Stimulated activated CD4-positive, alpha-beta T cell treated with anti-CD3 and anti-CD28 coated beads, Interleukin-12 subunit alpha, Interleukin-12 subunit beta, amount 100 ng/mL, for 48 hours (primary cell): Measurements from ENCODE around the gene MACROD1.

Experiments
- DNase-seq, 3 donors: peaks; one replicate each; pipeline ENCODE4 v3.0.0-alpha.2; 2020; ENCODE audit warnings: low read depth in 2 of 3, low spot score in 1 of 3

MACROD1 gene

DNA sequence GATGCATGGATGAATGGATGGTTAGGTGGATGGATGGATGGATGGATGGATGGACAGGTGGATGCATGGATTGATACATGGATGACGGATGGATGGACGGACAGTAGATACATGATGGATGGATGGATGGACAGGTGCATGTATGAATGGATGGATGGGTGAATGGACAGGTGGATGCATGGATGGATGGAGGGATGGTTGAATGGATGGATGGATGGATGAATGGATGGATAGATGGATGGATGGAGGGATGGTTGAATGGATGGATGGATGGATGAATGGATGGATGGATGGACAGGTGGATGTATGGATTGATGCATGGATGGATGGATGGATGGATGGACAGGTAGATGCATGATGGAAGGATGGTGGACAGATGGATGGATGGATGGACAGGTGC lies 51.7 kb downstream of the MACROD1 start:
- no peak for DNase-seq

DNA sequence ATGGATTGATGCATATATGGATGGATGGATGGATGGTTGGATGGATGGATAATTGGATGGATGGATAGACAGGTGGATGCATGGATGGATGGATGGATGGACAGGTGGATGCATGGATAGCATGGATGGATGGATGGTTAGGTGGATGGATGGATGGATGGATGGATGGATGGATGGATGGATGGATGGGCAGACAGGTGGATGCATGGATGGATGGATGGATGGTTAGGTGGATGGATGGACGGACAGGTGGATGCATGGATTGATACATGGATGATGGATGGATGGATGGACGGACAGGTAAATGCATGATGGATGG lies 52.5 kb downstream of the MACROD1 start:
- DNase-seq: no peak

DNA sequence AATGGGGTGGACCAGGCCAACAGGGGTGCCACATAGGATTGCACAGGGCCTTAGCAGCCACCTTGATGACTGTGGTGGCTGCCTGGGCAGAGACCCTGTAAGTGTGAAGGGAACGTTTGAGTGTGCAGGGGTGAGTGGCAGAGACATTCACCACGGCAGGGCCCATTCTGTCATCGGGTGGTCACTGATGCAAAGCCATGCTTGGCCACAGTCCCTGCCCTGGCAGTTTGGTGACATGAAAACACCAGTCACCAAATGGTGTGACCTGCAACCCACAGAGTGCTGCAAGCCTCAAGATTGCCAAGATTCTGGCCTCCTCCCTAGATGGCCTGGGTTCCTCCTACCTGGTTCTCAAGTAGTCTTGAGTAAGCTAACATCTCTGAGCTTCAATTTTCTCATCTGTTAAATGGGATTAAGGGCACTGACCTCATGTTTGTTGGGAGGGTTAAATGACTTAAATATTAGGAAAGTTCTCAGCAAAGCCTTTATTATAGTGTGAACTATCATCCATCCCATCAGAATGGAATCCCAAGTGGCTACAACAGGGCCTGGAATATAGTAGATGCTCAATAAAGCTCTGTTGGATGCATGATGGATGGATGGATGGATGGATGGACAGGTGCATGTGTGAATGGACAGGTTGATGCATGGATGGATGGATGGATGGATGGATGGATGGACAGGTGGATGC lies 53.0 kb downstream of the MACROD1 start:
- no peak for DNase-seq

DNA sequence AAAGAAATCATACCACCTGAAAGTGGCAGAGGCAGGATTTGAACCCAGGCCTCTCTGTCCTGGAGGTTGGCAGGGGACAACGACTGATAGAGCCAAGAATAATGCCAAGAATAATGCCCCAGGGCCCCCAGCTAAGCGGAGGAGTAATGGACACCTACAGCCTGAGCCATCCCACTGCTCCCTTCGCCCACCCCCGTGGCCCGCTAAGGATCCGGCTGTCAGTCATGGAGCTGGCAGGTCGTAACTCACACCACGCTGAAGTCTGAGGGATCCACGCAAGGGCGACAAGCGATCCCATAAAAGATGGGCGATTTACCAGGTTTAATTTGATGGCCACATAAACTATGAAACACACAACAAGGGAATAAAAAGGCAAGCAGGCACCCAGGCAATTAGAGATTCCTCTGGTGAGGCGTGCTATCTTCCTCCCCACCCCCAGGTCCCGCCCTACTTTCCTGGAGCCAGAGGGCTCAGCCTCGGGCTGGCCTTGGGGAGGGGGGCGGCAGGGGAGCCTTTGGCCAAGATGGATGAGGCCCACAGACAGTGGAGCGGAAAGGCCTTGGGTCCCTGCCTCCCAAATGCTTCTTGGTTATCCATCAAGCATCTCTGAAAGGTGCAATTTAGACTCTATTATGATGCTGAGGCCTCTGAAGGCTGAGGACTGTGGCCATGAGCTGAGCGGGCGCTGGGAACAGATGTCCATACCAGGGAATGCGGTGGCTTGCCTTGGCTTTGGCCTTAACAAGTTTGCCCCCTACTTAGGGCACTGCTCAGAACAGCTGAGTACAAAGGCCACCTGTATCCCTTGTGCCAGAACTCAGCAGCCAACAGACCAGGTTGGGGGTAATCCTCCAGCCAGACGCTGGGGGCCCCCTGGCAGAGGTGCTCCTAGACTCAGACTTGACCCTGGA lies 55.2 kb downstream of the MACROD1 start:
- no peak for DNase-seq

DNA sequence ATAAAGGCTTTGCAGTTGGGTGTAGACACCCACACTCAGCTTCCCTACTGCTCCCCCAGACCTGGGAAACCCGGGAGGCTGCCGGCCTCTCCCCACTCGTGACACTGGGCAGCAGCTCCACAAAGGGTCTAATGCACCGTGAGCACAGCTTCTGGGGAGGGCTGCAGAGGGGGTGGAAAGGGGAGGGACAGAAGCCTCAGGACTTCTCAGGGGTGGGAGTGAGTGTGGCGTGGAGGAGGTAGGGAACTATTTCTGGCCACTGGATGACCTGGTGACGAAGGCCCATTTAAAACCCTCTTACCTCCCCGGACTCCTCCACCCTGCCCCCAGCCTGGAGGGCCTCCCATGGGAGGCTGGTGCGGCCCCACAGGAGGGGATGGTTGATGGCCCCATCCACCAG lies 56.6 kb downstream of the MACROD1 start:
- DNase-seq: no peak

DNA sequence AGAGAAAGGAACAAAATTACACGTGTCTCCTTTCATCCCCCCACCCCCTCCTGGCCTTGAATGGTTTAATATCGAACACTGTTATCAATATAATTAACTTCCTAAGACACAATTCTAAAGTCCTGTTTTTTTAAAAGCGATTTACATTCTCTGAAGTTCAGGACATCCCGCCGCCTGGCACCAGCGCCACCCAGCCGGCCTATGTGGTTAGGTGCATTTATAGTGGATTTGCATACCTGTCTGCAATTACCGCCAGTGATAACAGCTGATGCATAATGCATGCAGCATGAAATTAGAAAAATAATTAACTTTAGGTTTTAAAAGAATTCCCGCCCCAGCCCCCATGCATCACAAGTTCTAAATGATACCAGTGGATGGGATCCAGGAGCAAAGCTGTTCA lies 58.6 kb downstream of the MACROD1 start:
- no peak for DNase-seq

DNA sequence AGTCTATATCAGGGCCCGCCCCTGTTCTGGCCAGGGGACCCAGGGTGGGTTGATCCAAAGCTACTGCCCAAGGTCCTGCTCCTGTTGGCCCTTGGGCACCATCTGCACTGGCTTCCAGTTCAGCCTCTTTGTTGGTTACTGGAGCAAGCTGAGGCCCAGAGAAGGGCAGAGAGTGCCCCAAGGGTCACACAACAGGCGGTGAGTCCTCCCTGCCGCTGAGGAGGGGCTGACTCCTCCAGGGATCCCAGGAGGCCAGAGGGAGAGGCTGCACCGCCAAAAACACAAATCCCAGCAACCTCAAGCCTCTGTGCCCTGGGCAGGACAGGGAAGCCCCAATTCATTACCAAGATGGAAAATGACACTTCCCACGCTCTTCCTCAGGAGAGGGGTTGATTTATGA lies 61.3 kb downstream of the MACROD1 start:
- no peak for DNase-seq

DNA sequence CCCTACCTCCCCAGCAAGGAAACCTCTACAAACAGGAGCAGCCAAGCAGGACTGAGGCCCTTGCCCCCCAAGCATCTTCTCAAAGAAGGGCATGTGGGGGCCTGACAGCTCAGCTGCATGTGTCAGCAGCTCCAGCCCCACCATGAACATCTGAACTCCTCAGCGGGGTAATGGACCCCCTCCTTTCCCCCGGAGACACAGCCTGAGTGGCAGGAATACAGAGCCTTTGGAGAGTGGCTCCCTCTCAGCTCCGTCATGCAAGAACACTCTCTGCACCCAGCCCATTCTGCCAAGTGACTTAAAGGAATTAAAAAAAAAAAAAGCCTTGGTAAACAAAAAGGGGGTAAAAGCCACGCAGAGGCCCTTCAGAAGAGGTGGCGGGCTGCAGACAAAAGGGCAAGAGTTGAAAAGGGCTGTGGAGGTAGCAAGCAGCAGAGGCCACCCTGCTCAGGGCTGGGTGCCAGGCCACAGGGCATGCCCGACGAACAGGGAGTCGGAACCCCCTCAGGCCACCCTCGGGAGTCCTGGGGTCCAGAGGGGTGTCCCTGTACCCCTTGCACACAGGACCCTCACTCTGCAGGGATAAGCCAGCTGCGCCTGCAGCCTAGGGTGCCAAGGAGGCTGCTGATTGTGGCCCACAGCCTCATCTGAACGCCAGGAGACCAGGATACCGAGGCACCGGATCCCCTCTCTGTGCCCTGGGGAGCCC lies 62.5 kb downstream of the MACROD1 start:
- DNase-seq: no peak

DNA sequence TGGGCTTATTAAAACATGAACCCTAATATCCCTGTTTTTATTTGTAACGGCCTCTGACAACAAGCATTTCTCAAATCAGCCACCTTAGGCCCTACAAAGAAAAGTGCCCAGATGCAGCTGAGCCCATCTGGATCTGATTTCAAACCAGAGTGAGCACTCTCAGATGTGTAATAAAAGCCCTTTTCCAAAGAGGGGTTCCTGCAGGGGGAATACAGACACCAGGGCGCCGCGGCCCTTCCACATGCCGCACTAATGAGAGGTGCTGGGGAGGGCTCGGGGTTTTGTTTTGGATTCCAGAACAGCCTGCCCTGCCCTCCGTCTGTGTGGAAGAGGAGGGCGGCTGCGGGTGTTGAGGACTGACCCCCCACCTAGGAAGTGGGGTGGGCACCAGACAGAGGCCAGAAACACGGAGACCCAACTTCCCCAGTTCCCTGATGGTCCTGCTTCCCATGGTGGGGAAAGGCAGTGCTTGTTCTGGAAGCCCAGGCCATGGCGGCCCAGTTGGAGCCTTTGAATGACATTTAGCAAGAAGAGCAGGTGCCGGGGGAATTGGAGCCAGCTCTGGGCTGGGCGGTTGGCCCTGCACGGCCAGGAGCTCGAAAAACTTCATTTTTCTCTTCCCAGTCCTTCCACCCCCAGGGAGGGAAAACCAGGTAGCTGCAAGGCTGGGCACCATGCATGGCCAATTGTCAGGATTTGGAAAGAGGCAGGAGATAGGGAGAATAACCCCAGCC lies 63.7 kb downstream of the MACROD1 start:
- no peak for DNase-seq

DNA sequence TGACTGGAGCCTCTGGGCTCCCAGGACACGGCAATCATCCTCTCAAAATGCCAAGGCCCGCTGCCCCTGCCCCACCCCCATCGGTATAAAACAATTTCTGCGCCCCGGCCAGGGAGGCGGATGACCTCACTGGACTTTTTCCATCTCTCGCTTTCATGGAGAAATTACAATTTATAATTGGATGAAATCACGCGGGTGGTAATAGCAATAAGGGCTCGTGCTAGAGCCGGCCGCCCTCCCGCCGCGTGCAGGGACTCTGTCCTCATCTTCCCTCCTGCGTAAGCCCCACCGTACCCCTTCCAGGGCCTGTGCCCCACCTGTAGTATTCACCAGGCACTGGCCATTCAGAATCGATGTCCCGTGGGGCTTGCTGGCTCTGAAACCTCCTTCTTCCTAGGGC lies 64.5 kb downstream of the MACROD1 start:
- no peak for DNase-seq

DNA sequence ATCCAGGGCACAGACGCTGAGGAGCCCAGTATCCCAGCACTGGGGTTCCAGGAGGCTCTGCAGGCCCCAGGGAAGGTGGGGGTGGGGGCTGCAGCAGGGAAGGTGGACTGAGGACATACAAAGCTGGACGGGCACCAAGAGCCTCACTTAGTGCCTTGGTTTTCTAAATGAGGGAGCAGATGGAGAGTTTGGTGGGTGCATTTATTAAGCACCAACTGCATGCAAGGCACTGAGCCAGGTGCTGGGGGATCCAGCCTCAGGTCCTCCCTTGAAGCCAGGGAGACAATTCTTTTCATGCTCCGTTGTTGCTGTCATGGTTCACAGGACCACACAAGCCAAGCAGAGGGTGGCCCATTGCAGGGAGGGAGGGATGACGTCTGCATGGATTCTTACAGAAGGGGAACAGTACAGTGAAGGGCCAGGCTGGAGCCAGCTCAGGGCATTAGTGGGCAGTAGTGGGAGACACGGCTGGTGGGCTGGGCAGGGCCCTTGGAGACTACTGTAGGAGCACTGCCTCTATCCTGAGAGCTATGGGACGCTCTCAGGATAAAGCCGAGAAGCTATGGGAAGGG lies 65.0 kb downstream of the MACROD1 start:
- no peak for DNase-seq

DNA sequence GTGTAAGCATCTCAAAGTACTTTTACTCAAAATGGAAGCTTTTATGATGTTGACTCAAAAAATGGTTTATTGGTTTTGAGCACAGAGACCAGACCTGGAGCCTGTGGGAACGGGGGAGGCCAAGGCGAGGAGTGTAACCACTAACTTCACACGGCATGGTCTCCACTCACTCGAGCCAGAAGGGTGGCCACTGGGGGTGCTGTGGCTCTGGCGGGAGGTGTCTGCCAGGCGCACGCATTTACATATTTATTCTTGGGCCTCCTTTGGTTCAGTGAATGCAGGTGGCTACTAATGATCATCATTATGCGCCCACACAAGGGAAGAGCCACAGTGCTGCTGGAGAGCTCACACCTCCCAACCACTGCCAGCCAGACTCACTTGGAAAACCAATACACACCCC lies 65.6 kb downstream of the MACROD1 start:
- DNase-seq: no peak

DNA sequence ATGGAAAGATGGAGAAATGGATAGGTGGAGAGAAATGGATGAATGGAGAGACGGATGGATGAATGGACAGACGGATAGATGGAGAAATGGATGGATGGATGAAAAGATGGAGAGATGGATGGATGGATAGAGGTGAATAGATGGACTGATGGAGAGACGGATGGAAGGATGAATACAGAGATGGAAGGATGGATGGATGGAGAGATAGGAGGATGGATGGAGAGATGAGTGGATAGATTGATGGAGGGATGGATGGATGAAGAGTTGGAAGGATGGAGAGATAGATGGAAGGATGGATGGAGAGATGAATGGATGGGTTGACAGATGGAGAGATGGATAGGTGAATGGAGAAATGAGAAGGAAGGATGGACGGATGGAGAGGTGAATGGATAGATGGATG lies 66.5 kb downstream of the MACROD1 start:
- no peak for DNase-seq

DNA sequence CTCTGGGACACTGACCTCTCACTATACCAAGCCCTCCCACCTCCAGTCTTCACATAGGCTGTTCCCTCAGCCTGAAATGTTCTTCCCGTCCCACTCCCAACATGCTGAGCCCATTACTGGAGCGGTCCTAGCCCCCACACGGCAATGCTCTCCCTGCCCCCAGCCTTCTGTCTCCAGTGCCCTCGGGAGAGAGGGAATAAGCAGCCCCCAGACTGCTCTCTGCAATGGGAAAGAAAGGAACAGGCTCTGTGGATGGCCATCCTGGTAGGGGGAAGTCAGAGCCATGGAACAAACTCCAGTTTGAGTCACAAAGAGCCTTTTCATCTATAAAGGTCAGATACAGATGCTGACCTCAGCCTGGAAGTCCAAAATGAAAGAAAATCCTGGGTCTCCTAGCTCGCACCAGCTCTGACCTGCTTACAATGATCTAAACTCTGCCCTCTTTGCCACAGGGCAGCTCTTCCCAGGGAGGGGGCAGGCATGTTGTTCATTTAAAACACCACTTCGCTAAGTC lies 67.5 kb downstream of the MACROD1 start:
- no peak for DNase-seq

DNA sequence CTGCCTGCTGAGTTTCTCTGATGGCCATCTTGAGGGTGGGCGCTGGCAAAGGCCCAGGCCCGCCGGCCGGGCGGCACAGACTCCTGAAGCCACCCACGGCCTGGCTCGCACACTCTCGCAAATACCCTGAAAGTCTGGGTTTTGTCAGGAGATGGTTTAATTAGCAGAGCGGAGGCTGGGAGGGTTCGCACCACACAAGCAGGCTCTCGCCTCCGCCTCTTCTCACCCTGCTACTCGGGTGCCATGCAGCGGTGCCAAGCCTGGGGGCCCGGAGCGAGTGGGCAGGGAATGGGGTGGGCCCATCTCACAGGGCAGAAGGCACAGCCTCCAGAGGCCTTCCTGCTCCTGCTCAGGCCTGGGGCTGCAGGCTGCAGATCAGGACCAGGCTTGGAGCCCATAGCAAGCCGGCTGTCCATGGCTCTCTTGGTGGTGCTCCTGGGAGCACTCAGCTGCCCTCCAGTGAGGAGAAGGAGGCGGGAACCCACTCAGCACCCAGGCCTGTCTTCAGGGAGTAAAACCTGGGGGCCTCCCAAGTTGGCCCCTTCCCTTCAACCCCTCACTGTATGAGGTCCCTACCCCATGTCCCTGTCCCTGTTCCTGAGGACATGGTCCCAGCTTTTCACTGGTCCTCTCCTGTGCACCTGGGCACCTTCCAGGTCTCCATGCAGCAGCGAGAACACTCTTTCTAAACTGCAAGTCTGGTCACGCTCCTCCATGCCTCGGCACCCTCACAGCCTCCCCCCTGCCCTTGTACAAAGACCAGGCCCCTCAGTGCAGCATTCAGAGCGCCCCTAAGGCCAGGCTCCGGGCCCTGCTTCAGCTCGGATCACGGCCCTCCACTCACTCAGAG lies 68.2 kb downstream of the MACROD1 start:
- DNase-seq: no peak

DNA sequence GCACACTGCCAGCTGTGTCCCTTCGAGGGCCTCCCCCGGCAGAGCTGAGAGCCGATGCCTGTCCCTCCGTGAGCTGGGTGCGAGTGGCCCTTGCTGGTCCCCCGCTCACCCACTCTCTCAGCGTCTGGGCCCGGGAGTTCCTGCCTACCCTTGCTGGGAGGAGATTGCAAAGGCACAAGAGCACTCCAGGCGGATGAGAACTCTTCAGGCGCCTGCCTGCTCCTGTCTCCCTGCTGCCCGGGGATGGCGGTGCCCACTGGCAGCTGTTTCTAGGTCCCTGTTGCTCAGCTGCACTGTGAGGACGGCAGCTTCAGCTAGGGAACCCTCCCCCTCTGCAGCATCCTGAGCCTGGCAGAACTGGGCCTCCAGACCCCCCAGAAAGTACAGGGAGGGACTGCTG lies 69.1 kb downstream of the MACROD1 start:
- no peak for DNase-seq

DNA sequence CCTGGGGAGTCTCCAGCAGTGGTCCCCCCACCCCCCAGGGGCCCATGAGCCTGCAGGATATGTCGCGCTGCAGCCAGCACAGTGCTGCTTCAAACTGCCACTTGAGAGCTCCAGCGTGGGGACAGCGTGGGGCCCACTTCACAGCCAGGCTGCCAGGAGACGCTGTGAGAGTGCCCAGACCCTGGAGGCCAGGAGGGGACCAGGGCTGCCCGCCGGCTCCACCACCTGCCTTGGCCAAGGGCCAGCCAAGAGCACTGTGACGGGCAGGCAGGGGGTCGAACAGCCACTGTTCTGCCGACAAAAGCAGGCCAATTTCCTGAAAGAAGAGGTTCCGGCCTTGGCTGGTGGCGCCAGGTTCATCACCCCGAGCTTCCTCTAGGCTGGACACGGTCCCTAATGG lies 70.0 kb downstream of the MACROD1 start:
- no peak for DNase-seq

DNA sequence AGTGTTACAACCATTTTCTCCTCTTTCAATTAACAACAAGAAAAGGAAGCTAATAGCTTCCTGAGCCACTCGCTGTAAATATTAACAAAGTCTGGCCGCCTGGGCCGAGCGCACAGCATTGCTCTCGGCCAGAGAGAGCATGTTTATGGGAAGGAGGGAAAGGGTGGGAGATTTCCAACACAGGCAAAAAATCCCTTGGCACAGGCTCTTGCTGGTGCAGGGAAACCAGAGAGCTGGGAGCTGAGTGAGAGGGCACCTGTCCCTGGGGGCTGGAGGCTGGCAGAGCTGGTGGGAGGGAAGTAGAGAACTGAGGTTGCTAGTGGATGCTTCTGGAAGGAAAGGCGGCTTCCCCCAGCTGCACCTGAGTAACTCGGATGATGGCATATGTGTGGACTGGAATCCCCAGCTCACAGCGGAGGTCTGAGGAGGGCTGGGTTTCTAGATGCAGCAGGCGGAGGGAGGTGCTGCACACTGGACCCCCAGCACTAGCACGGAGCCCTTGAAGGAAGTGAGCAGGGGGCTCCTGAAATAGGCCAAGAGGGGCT lies 70.6 kb downstream of the MACROD1 start:
- DNase-seq: no peak

DNA sequence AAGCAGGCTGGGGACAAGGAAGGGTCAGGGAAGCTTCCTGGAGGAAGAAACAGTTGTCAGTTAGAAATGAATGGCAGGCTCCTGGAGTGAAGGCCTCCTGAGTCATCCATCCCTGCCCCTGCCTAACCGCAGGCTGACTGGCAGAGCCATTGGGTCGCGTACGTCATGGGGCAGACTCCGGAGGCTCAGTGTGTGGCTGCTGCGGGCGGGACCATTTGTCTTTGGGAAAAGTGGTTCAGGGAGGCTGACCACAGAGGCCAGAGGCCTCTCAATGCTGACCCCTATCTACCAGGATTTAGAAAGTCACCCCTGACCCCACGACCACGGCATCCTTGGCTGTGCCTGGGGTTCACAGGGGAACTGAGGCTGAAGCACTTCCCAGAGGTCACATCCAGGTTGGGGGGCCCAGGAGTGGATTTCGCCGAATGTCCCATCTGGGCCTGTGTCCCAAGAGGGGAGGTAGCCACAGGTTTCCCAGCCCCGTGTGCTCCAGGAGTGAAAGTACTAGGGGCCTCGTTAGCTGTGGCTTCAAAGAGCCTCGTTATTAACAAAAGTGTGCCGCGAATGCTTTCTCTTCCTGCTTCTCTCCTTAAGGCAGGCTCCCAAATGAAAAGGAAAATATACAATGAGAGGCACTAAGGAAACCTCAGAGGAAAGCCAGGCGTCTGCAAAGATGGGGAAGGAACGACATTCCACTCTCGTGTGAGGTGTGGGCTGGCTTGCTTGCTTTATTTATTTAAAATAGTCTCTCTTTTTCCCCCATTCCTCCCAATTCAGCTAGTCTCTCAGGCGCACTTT lies 71.3 kb downstream of the MACROD1 start:
- DNase-seq: no peak
